Endothelial cell of umbilical vein (primary cell): ENCODE measurements around the gene CHAC1. TPM values are rescaled to one million over a fixed set of nuclear protein-coding genes. Genes with fewer than 3 reads are reported as not detected.

ENCODE experiments used
- BruUV-seq: library from RNA; stranded (reverse); fragments of 400-500 nt; replicated peaks from 2 replicates; lab custom pipeline; 2021; lab: Mats Ljungman, UMichigan
- CTCF ChIA-PET: fragments of 300-600, 350-600 bp; sonication (Branson Sonifier 250); formaldehyde crosslinking; loops from one replicate; lab custom pipeline; 2021; ENCODE audit warnings: antibody characterized with exemption, inconsistent platforms; lab: Charles Lee
- POLR2A ChIA-PET: fragments of 300-600, 350-600 bp; sonication (Branson Sonifier 250); formaldehyde crosslinking; loops from one replicate; lab custom pipeline; 2021; ENCODE audit warnings: antibody characterized with exemption, inconsistent platforms; lab: Charles Lee
- DNase-seq: peaks from one replicate; pipeline ENCODE4 v3.0.0-alpha.2; 2011; ENCODE audit warnings: low read depth, low spot score
- FAIRE-seq: peaks from 2 replicates; lab custom pipeline; 2011; peaks lifted over from hg19 to GRCh38; lab: Jason Lieb, UNC
- H2AFZ ChIP-seq: 2 replicates; pipeline ENCODE4 v1.6.0; 2012; ENCODE audit warnings: low read depth, low read length, control low read depth, inconsistent platforms
- H3K27ac ChIP-seq: 2 replicates; pipeline ENCODE4 v1.5.1; 2011; ENCODE audit warnings: low read depth, mild to moderate bottlenecking, control low read depth, low read length, moderate library complexity; ENCODE audit not compliant: insufficient read depth
- H3K27me3 ChIP-seq, 2 experiments: 2 replicates each; pipeline versions ENCODE4 v1.6.0 to v1.6.1; 2011; ENCODE audit warnings: low read length in 2 of 2, mixed read lengths in 1 of 2; ENCODE audit not compliant: control insufficient read depth in 2 of 2, insufficient read depth in 2 of 2
- H3K36me3 ChIP-seq, 2 experiments: 2 replicates in 1 of 2; 3 replicates in 1 of 2; pipeline ENCODE4 v1.5.1; 2011; ENCODE audit warnings: low read length in 2 of 2, mild to moderate bottlenecking in 1 of 2, moderate library complexity in 1 of 2; ENCODE audit not compliant: control insufficient read depth in 2 of 2, insufficient read depth in 2 of 2; ENCODE audit errors: extremely low read depth in 1 of 2
- H3K4me1 ChIP-seq: 3 replicates; pipeline ENCODE4 v1.5.1; 2011; ENCODE audit warnings: mild to moderate bottlenecking, low read length; ENCODE audit not compliant: control insufficient read depth, insufficient read depth; ENCODE audit errors: extremely low read depth
- H3K4me2 ChIP-seq: 2 replicates; pipeline ENCODE4 v1.6.1; 2011; ENCODE audit warnings: low read length, control low read depth, mixed read lengths; ENCODE audit not compliant: insufficient read depth
- H3K4me3 ChIP-seq, 3 experiments: fragments of 200-600 bp in 1 of 3; sonication (generic), shearing (Covaris generic) in 1 of 3; replicated peaks in 1 of 3; 2 replicates each; pipeline ENCODE4 v1.5.1; 2011 to 2016; ENCODE audit warnings: control low read depth in 3 of 3, low read length in 3 of 3, mild to moderate bottlenecking in 2 of 3, inconsistent platforms in 1 of 3, low read depth in 1 of 3, moderate library complexity in 1 of 3; ENCODE audit not compliant: insufficient read depth in 1 of 3
- H3K79me2 ChIP-seq: 2 replicates; pipeline ENCODE4 v1.6.0; 2012; ENCODE audit warnings: low read length, inconsistent platforms; ENCODE audit not compliant: control insufficient read depth, insufficient read depth
- H3K9ac ChIP-seq: replicated peaks from 2 replicates; pipeline ENCODE3; 2011; ENCODE audit warnings: low read length, control low read depth; ENCODE audit not compliant: insufficient read depth; ENCODE audit errors: extremely low read depth
- H3K9me1 ChIP-seq: replicated peaks from 3 replicates; pipeline ENCODE4 v1.6.0; 2011; ENCODE audit warnings: mild to moderate bottlenecking, low read length; ENCODE audit not compliant: control insufficient read depth, insufficient read depth; ENCODE audit errors: extremely low read depth
- H3K9me3 ChIP-seq: replicated peaks from 2 replicates; pipeline ENCODE4 v1.5.1; 2012; ENCODE audit warnings: low read length, inconsistent platforms; ENCODE audit not compliant: control insufficient read depth, insufficient read depth
- H4K20me1 ChIP-seq: replicated peaks from 2 replicates; pipeline ENCODE3; 2011; ENCODE audit warnings: mild to moderate bottlenecking, low read length; ENCODE audit not compliant: control insufficient read depth, insufficient read depth; ENCODE audit errors: extremely low read depth
- CTCF ChIP-seq, 2 donors: IDR thresholded peaks; 1 replicate in 1 of 2; 2 replicates in 1 of 2; pipeline ENCODE4 v1.5.1; 2011; ENCODE audit warnings: low read length in 2 of 2, mild to moderate bottlenecking in 2 of 2, moderate library complexity in 2 of 2, control low read depth in 1 of 2, inconsistent platforms in 1 of 2, low read depth in 1 of 2; ENCODE audit not compliant: insufficient read depth in 1 of 2; ENCODE audit errors: extremely low read depth in 1 of 2
- EZH2 ChIP-seq: IDR thresholded peaks from 2 replicates; pipeline ENCODE4 v1.6.1; 2012; ENCODE audit warnings: borderline replicate concordance, low read depth, mild to moderate bottlenecking, moderate library complexity, low read length, inconsistent platforms; ENCODE audit not compliant: severe bottlenecking
- FOS ChIP-seq: IDR thresholded peaks from 2 replicates; pipeline ENCODE4 v1.6.1; 2011; ENCODE audit warnings: mild to moderate bottlenecking, low read length, moderate library complexity, borderline replicate concordance; ENCODE audit not compliant: insufficient read depth
- GATA2 ChIP-seq: IDR thresholded peaks from 2 replicates; pipeline ENCODE4 v1.7.0; 2011; ENCODE audit warnings: low read depth, mild to moderate bottlenecking, moderate library complexity, mixed read lengths, low read length; ENCODE audit not compliant: insufficient read length, insufficient read depth
- JUN ChIP-seq: IDR thresholded peaks from 2 replicates; pipeline ENCODE4 v1.6.1; 2011; ENCODE audit warnings: borderline replicate concordance, low read depth; ENCODE audit not compliant: insufficient read length, insufficient read depth
- MAX ChIP-seq: IDR thresholded peaks from 2 replicates; pipeline ENCODE4 v1.6.1; 2011; ENCODE audit not compliant: insufficient read depth, insufficient read length
- MYC ChIP-seq: IDR thresholded peaks from one replicate; pipeline ENCODE4 v1.6.1; 2011; ENCODE audit warnings: mild to moderate bottlenecking, low read depth, low read length
- POLR2A ChIP-seq: IDR thresholded peaks from 2 replicates; pipeline ENCODE4 v1.6.1; 2012; ENCODE audit warnings: low read depth, mild to moderate bottlenecking, control low read depth, low read length
- POLR2AphosphoS5 ChIP-seq: IDR thresholded peaks from 2 replicates; pipeline ENCODE4 v1.6.1; 2012; ENCODE audit warnings: low read depth, mild to moderate bottlenecking, control low read depth, low read length, moderate library complexity; ENCODE audit not compliant: insufficient read depth
- dilution Hi-C: fragments of 300-500 bp; cut with MboI; formaldehyde crosslinking; loops from one replicate; pipeline ENCODE4 v1.15.0; 2019; ENCODE audit warnings: low sequenced_read_pairs; ENCODE audit not compliant: extremely low pct_ligation_motif_present
- intact Hi-C: fragments of 100-400 bp; cut with micrococcal nuclease; formaldehyde crosslinking; loops from one replicate; pipeline ENCODE4 v1.10.0; 2022
- polyA plus RNA-seq, 4 experiments: library from polyadenylated mRNA; depleted of rRNA in 3 of 4; stranded (reverse) in 3 of 4; unstranded in 1 of 4; fragments of >200 nt; gene quantifications; 2 replicates each; pipeline versions ENCODE4 v1.2.1 to v1.2.3, GENCODE V29; 2011 to 2012; ENCODE audit warnings: missing spikeins in 1 of 4
- total RNA-seq: library from RNA; stranded (reverse); gene quantifications from 2 replicates; pipeline ENCODE4 v1.2.3, GENCODE V29; 2021

The CHAC1 gene
- total and polyA plus RNA-seq, 2 donors (not counting 3 experiments of a cell fraction or from before 2014, with no cell fraction given) = 4.6 to 25.7 TPM

- no peaks in the 10 kb centered on the region for H4K20me1 ChIP-seq
- no peaks in the 10 kb centered on the region for H3K9me1 ChIP-seq
- H2AFZ ChIP-seq = no peak overlapping the region
- DNase-seq = no peak
- H3K79me2 ChIP-seq = peaks cover 10% of the 10 kb centered on the region
- ChIA-PET POLR2A (interaction anchor here (0.6 to 4.3 kb wide), 3 partner anchors 25 to 37 kb away, joined by 3 to 79 read pairs (median 3); partner anchors contain the start of gene DLL4), CTCF (interaction anchor here (0.8 to 11.3 kb wide), 25 partner anchors 10 to 561 kb away, joined by 3 to 405 read pairs (median 8); partner anchors contain the start of genes DLL4, NUSAP1, OIP5 and RAD51)
- peaks cover 6 to 29% of the 10 kb centered on the region in 2 experiments for H3K36me3 ChIP-seq
- dilution Hi-C loops = loop anchor here (10.0 kb wide), 1 partner anchor 110 kb away; no protein-coding TSS in a partner anchor
- H3K9ac ChIP-seq = no peak overlapping the region
- H3K27ac ChIP-seq = no peak overlapping the region
- no peaks in the 10 kb centered on the region for H3K9me3 ChIP-seq
- no peak overlapping the region for H3K4me2 ChIP-seq
- FAIRE-seq = no peak
- no peak overlapping the region for H3K4me3 ChIP-seq
- no peaks in the 10 kb centered on the region for H3K27me3 ChIP-seq
- intact Hi-C loops = loop anchor here (1.0 kb wide), 1 partner anchor 281 kb away; no protein-coding TSS in a partner anchor
- no peak for TF ChIP-seq MYC
- TF ChIP-seq POLR2AphosphoS5 = no peak
- TF ChIP-seq MAX = no peak
- no peak for TF ChIP-seq POLR2A
- no peak for TF ChIP-seq FOS
- no peak for TF ChIP-seq EZH2
- no peak for TF ChIP-seq GATA2
- TF ChIP-seq CTCF (IDR thresholded peaks at IDR 0.05; ENCODE audit: extremely low read depth in 1 of 2, insufficient read depth in 1 of 2, low read depth in 1 of 2, low read length in 2 of 2) = no peak
- no peak for TF ChIP-seq JUN
- BruUV-seq = no TSS peak
- peaks cover 30% of the 10 kb centered on the region for H3K4me1 ChIP-seq
Observed at GRCh38 chr15:40904552-40905201, 48.6 kb upstream of the CHAC1 start.
